DMS53 treated with DMSO at 0.1 percent for 48 hours (cell line): ENCODE measurements around the gene PRR7.

Source experiments
- DNase-seq: peaks from one replicate; lab custom pipeline; 2025; ENCODE audit not compliant: unreplicated experiment; lab: John Stamatoyannopoulos, UW

PRR7 gene

DNA sequence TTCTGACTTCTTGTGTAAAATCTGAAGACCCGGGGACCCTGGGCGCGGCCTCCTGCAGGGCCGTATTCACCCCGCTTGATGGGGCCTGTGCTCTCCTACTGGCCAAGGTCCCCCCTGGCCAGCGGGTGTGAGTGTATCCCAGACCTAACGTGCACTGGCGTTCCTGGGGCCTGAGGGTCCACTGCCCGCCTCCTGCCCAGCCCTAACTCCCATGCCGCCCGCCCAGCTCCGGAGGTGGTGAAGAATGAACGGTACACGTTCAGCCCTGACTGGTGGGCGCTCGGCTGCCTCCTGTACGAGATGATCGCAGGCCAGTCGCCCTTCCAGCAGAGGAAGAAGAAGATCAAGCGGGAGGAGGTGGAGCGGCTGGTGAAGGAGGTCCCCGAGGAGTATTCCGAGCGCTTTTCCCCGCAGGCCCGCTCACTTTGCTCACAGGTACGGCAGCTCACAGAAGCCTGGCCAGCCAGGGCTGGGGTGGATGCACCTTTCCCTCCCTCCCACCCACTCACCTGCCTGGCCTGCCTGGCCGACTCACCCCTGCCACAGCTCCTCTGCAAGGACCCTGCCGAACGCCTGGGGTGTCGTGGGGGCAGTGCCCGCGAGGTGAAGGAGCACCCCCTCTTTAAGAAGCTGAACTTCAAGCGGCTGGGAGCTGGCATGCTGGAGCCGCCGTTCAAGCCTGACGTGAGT lies 10.6 kb upstream of the PRR7 start:
- no peak for DNase-seq

DNA sequence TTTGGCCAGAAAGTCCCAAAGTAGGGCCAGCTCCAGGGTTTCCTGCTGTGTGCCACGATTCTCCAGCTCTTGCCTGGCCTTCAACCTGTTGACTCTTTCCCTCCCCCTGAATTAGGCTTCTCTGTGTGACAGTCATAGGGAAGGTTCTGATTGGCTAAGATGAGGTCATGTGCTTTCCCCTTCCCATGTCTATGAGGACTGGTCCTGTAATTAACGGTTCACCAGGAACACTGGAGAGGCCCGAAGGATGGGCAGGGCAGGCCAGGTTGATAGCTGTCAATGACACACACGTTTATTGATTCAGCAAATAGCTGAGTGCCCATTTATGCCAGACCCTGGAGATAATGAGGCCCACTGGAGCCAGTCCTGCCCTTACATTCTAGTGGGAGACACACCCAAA lies 9.0 kb upstream of the PRR7 start:
- no peak for DNase-seq

DNA sequence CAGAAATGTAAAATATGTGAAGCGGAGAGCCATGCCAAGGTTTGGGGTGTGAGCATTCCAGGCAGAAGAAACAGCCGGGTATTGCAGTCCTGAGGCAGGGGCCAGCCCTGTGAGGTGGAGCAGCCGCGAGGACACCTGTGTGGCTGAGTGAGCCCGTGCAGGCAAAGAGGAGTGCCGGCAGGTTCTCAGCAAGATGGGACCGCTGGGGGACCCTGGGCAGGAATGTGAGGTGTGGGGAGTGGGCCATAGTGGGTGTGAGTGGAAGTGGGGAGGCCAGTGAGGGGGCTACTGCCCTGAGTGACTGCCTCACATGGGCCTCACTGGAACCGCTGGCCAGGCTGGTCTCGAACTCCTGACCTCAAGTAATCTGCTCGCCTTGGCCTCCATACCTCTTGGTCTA lies 8.1 kb upstream of the PRR7 start:
- no peak for DNase-seq

DNA sequence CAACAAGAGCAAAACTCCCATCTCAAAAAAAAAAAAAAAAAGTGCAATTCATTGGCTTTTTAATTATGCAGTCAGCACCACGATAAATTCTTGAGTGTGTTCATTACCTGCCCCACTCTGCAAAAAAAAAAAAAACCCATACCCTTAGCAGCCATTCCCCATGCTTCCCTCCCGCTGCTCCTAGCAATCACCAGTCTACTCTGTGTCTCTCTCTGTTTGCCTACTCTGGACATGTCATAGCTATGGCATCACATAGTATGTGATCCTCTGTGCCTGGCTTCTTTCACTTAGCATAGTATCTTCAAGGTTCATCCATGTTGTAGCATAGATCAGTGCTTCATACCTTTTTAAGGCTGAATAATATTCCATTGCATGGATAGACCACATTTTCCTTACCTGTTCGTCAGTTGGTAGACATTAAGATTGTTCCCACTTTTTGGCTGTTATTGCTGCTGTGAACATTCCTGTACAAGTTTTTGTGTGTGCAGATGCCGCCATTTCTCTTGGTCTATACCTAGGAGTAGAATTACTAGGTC lies 7.0 kb upstream of the PRR7 start:
- DNase-seq = no peak

- DNase-seq = no peak
Measured at GRCh38 chr5:177440211-177440989, 6.2 kb upstream of the PRR7 start.

DNA sequence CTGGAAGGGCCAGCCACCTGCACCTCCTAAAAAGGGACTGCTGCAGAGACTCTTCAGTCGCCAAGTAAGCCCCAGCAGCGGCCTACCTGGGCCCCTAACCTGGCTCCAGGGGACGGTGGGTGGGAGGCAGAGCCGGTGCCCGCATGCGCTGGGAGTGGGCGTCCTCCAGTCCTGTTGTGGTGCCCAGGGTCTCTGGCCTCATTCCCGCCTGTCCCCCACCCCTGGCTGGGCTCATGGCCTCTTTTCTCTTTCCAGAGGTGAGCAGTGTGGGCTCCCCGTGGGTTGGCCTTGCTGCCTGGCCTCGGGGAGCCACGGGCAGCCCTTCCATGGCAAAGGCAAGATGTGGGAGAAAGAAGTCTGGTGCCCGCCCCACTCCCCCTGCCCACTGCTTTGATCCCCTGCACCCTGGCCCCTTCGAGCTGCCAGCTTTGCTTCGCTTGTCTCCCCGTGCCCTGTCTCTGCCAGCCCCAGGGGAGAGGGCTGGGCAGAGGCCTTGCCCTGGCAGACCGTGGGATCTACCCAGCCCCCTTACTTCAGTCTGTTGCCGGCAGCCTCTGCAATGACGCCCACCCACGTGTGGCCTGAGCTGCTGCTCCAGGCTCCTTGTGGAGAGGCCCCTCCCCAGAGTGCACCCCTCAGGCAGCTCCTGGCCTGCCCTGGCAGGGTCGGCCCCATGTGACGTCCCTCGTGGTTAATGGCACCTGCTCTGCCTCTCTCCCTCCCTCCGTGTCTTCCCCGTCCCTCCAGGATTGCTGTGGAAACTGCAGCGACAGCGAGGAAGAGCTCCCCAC lies 5.4 kb upstream of the PRR7 start:
- DNase-seq = no peak

DNA sequence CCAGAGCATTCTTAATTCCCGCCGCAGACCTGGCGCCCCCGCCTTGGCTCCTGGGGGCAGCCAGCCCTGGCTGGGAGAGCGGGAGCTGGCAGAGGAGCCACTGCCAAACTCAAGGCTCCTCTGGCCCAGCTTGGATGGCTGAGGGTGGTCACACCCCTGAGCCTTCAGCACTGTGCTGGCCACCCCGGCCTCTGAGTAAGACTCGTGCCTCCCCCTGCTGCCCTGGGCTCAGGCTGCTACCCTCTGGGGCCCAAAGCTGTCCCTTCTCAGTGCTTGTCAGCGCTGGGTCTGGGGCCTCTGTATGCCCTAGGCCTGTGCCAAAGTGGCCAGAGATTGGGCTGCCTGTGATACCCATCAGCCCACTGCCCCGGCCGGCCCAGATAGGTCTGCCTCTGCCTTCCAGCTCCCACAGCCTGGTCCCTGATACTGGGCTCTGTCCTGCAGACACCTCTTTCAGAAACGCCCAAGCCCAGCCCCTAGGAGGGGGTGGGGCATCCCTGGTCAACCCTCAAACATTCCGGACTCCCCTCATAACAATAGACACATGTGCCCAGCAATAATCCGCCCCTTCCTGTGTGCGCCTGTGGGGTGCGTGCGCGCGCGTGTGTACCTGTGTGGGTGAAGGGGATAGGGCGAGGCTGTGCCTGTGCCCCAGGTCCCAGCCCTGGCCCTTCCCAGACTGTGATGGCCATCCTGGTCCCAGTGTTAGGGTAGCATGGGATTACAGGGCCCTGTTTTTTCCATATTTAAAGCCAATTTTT lies 4.4 kb upstream of the PRR7 start:
- no peak for DNase-seq

- no peak for DNase-seq
Measured at GRCh38 chr5:177443144-177443983, 3.2 kb upstream of the PRR7 start.

- DNase-seq = no peak
Measured at GRCh38 chr5:177444106-177445051, 2.2 kb upstream of the PRR7 start.

DNA sequence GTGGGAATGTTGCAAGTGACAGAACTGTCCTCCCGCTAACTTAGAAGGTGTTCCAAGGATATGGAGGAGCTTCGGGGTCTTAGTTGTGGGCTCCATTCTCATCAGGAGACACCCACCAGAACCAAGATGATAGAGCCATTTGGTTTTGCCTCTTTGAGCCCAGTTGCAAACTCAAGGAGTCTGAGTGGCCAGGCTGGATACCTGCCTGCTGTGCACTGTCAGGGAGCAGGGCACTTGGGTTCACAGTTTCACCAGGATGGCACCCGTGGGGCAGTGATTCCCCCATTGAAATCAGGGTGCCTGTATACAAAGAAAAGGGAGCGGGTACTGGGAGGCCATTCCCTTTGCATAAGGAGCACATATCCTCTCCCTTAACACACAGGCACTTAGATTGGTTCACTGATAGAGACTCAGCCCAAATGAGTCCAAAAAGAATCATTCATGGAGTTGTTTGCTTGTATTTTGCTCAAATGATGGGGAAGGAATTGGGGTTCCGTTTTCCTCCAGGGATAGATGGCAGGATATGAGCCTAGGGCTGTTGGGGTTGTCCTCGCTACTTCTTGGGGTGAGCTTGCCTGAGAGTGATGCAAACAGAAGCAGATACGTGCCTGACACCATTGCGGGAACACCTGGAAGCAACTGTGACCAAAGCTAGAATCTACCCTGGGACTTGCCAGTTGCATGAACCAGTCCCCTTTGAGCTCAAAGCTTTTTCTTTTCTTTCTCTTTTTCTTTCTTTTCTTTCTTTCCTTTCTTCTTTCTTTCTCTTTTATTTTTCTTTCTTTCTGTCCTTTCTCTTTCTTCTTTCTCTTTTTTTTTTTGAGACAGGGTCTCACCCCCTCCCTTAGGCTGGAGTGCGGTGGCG lies 1.3 kb upstream of the PRR7 start:
- peak; percentile 8 for DNase-seq

GRCh38 chr5:177445917-177446199 lies 756 bp upstream of the PRR7 start:
- DNase-seq = no peak

- peak; percentile 35 for DNase-seq
Measured at GRCh38 chr5:177447066-177447610, 524 bp downstream of the PRR7 start.

DNA sequence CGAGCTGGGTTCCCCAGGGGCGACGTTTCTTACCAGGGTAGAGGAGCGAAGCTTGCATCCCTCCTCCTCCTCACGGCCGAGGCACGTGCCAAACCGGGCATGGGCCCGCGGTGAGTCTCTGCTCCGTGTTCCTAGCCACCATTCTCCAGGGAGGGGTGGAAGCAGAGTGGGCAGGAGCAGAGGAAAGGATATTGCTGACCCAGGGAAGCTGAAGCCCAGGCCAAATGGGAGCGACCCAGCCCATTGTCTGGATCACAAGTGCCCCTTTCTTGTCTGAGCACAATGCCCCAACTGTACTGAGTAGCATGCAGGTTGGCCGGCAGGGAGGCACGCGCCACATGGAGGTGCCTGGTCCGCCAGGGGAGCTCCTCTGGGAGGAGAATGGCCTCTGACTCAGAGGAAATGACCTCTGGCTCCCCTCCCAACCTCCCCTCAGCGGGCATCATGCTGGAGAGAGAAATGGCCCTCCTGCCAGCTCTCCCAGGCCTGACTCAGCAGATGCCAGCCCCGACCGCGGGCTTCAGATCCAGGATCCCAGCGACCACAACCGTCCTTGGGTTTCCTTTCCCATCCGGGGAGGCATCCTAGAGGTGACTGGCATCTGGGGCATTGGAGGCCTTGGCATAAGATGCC lies 1.1 kb downstream of the PRR7 start:
- DNase-seq = peak; percentile 60

- DNase-seq = no peak
Measured at GRCh38 chr5:177448244-177448950, 1.8 kb downstream of the PRR7 start.

- no peak for DNase-seq
Measured at GRCh38 chr5:177449140-177450061, 2.8 kb downstream of the PRR7 start.
